ENCODE measurements around the gene IL1B.

The IL1B gene

DNA sequence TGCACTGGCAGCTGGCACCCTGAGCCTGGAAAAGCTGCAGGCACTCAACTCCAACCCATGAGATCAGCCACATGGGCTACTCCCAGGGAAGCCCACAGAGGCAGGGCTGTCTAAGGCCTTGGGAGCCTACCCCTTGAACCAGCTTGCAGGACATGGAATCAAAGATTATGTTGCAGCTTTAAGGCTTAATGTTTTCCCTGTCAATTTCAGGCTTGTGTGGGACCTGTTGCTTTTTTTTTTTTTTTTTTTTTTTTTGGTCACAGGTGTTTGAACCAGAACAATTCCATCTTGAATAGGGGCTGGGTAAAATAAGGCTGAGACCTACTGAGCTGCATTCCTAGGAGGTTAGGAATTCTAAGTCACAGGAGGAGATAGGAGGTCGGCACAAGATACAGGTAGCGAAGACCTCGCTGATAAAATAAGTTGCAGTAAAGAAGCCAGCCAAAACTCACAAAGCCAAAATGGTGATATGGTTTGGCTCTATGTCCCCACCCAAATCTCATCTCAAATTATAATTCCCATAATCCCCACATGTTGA, 44.8 kb downstream of the IL1B start:
- no peaks in the 10 kb centered on the region for H3K9me3 ChIP-seq (ENCODE audit: insufficient read depth, low read length)
- H3K36me3 ChIP-seq (ENCODE audit: low read length) = no peaks in the 10 kb centered on the region

DNA sequence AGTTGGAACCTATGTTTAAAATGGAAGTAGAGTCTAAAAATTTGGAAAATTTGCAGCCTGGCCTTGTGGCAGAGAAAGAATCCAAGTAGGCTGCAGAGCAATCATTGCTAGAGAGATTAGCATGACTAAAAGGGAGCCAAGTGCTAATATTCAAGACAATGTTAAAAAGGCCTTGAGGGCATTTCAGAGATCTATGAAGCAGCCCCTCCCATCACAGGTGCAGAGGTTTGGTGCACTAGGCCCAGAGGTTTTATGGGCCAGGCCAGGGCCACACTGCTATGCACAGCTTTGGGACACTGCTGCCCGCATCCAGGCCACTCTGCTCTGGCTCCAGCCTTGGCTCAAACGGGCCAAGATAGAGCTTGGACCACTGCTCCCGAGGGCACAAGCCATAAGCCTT, 45.6 kb downstream of the IL1B start:
- Histone ChIP-seq H2AFZ (ENCODE audit: low read depth, low read length, severe bottlenecking) (no peak overlapping the region), H3K9ac (ENCODE audit: low read length) (no peak overlapping the region), H3K79me2 (ENCODE audit: insufficient read depth, low read length) (no peaks in the 10 kb centered on the region), H3K27ac (ENCODE audit: low read depth, low read length) (no peak overlapping the region), H3K4me2 (ENCODE audit: low read depth, low read length, poor library complexity, severe bottlenecking) (no peak overlapping the region), H3F3A (ENCODE audit: insufficient read depth) (no peaks in the 10 kb centered on the region), H3K4me3 (ENCODE audit: insufficient read depth, low read length, poor library complexity, severe bottlenecking) (no peak overlapping the region), H3K36me3 (ENCODE audit: low read length) (no peaks in the 10 kb centered on the region), H3K27me3 (ENCODE audit: low read length) (no peaks in the 10 kb centered on the region), H4K20me1 (ENCODE audit: low read depth, low read length) (no peaks in the 10 kb centered on the region), H3K9me2 (replicated peaks; ENCODE audit: insufficient read depth, low read length) (no peaks in the 10 kb centered on the region; the same call in 1 of the 2 replicates), H3K9me3 (ENCODE audit: insufficient read depth, low read length) (no peaks in the 10 kb centered on the region)
- TF ChIP-seq CTCF (IDR thresholded peaks at IDR 0.05; ENCODE audit: insufficient read depth, low read length, poor library complexity, severe bottlenecking) (no peak), EZH2phosphoT487 (conservative IDR thresholded peaks at IDR 0.05; ENCODE audit: low read length) (no peak)

More for the DNA sequence above, 44.8 kb downstream of the IL1B start:
- Histone ChIP-seq H3K79me2 (ENCODE audit: insufficient read depth, low read length) (no peaks in the 10 kb centered on the region), H4K20me1 (ENCODE audit: low read depth, low read length) (no peaks in the 10 kb centered on the region), H3K9me2 (replicated peaks; ENCODE audit: insufficient read depth, low read length) (no peaks in the 10 kb centered on the region; the same call in 1 of the 2 replicates), H3K4me3 (ENCODE audit: insufficient read depth, low read length, poor library complexity, severe bottlenecking) (no peak overlapping the region), H3K9ac (ENCODE audit: low read length) (no peak overlapping the region), H3K27me3 (ENCODE audit: low read length) (no peaks in the 10 kb centered on the region), H3K27ac (ENCODE audit: low read depth, low read length) (no peak overlapping the region), H3K4me2 (ENCODE audit: low read depth, low read length, poor library complexity, severe bottlenecking) (no peak overlapping the region), H3F3A (ENCODE audit: insufficient read depth) (no peaks in the 10 kb centered on the region), H2AFZ (ENCODE audit: low read depth, low read length, severe bottlenecking) (no peak overlapping the region)
- TF ChIP-seq EZH2phosphoT487 (conservative IDR thresholded peaks at IDR 0.05; ENCODE audit: low read length) (no peak), CTCF (IDR thresholded peaks at IDR 0.05; ENCODE audit: insufficient read depth, low read length, poor library complexity, severe bottlenecking) (no peak)

GRCh38 chr2:112790305-112790704, 46.3 kb downstream of the IL1B start:
- Histone ChIP-seq H3K4me2 (ENCODE audit: low read depth, low read length, poor library complexity, severe bottlenecking) (no peak overlapping the region), H3K27me3 (ENCODE audit: low read length) (no peaks in the 10 kb centered on the region), H4K20me1 (ENCODE audit: low read depth, low read length) (no peaks in the 10 kb centered on the region), H3K27ac (ENCODE audit: low read depth, low read length) (no peak overlapping the region), H3K9me3 (ENCODE audit: insufficient read depth, low read length) (no peaks in the 10 kb centered on the region), H3K9me2 (replicated peaks; ENCODE audit: insufficient read depth, low read length) (no peaks in the 10 kb centered on the region; the same call in 1 of the 2 replicates), H3K36me3 (ENCODE audit: low read length) (no peaks in the 10 kb centered on the region), H3K79me2 (ENCODE audit: insufficient read depth, low read length) (no peaks in the 10 kb centered on the region), H3K4me3 (ENCODE audit: insufficient read depth, low read length, poor library complexity, severe bottlenecking) (no peak overlapping the region), H3F3A (ENCODE audit: insufficient read depth) (no peaks in the 10 kb centered on the region), H3K9ac (ENCODE audit: low read length) (no peak overlapping the region), H2AFZ (ENCODE audit: low read depth, low read length, severe bottlenecking) (no peak overlapping the region)
- no peak for TF ChIP-seq CTCF (IDR thresholded peaks at IDR 0.05; ENCODE audit: insufficient read depth, low read length, poor library complexity, severe bottlenecking)
- TF ChIP-seq EZH2phosphoT487 (conservative IDR thresholded peaks at IDR 0.05; ENCODE audit: low read length) = no peak
